Activated CD4-positive, alpha-beta T cell treated with anti-CD3 and anti-CD28 coated beads for 4 hours (primary cell): ENCODE results near the gene CCL18.
"Not testable (repeated sequence)": the region's sequence is repeated elsewhere in the genome, so short reads cannot be mapped to it uniquely, and the experiment has no call there.

Experiments
- DNase-seq, 2 donors: peaks; one replicate each; pipeline ENCODE4 v3.0.0-alpha.2; 2020

The CCL18 gene

DNA sequence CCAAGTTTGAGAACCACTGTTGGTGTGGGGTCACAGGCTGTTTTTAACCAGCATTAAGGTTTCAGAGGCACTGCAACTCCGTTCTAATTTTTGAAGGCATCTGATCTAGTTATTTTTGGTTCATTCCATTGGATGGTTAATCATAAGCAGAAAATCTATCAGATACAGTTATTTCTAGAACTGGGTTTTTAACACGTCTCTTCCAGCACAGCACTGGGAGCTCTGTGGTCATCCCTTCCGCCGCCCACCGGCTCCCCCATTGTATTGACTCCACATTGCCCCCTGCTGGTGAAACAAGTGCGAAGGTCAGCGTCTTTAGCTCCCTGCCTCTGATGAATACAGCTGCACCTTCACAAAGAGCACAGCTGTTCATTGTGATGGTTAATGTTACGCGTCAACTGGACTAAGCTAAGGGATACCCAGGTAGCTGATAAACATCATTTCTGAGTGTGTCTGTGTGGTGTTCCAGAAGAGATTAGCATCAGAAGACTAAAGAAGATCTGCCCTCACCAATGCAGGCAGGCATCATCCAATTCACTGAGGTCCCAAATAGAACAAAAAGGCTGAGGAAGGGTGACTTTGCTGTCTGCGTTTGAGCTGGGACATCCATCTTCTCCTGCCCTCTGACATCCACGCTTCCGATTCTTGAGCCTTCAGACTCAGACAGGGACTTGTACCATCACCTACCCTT, 8.5 kb downstream of the CCL18 start:
- peak; percentile 49 to 62 for DNase-seq

GRCh38 chr17:36074365-36074764, 10.3 kb downstream of the CCL18 start:
- no peak for DNase-seq

- DNase-seq, result not testable (repeated sequence)
These were observed 17.8 kb downstream of the CCL18 start for GRCh38 chr17:36081681-36082471.

GRCh38 chr17:36082482-36083120, 18.5 kb downstream of the CCL18 start:
- peak in 1 of 2 donors; percentile 11 for DNase-seq

DNA sequence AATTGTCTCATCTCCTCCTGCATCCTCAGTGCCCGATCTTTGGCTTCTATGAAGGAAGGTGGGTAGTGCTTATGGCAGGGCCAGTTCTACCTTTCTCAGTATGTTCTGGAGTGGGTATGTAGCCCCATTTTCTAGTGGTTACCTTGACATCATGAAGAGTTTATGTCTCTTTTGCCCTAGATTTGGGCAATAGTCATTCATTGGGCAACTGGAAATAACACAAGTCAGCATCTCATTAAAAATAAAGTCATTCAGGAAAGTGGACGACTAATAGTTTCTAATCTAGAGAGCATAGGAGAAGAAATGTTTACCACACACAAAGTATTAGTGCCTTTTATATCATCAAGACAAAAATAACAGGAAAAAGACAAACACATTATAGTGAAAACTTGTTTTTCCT, 19.6 kb downstream of the CCL18 start:
- not testable (repeated sequence) for DNase-seq

- DNase-seq, result no peak
These were observed 21.7 kb downstream of the CCL18 start for GRCh38 chr17:36085765-36086164.

DNA sequence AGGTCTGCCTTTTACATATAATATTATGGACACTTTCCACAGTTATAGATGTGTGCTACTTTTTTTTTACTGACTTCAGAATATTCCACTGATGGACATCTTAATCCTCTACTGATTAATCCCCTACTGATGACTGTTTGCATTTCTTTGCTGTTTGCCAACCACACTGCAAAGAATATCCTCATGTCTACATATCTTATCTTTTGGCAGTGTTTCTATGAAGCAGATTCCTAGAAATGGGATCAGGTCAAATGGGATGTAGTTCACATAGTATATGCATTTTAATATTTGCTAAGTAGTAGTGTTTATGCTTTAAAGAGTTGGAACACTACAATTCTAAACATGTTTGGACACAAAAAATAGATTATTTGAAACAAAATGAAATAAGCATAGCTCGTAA, 22.7 kb downstream of the CCL18 start:
- DNase-seq, result no peak

GRCh38 chr17:36087471-36087870, 23.4 kb downstream of the CCL18 start:
- DNase-seq, result not testable (repeated sequence)

DNA sequence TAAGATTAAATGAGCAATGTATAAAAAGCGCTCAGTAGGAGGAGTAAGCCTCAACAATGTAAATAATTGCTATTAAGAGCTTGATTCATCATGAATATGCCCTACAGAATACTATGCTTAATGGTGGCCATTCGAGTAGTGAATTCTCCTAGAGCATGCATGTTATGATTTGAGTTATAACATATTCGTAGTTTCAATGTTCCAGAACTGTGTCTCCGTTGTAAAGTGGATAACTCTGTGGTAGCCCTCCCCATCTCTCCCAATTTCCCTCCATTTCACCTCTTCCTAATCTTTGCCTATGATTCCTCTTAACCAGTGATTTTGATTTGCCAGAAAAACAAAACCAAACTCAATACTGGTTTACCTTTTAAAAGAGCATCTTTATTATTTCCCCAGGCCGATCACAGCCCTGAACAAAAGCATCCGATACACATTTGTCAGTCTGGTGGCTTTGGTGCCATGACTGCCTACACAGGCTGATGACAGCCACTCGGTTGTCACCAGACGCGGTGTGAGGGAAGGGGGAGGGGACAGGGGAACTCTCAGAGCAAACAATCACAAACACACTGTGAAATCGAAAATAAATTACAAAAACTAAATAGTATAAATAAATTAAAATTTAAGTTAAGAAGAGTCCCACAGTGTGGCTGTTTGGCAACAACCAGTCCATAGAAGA, 24.0 kb downstream of the CCL18 start:
- not testable (repeated sequence) for DNase-seq

GRCh38 chr17:36088670-36089338, 24.7 kb downstream of the CCL18 start:
- DNase-seq, result no peak

GRCh38 chr17:36089339-36089865, 25.3 kb downstream of the CCL18 start:
- DNase-seq, result no peak

DNA sequence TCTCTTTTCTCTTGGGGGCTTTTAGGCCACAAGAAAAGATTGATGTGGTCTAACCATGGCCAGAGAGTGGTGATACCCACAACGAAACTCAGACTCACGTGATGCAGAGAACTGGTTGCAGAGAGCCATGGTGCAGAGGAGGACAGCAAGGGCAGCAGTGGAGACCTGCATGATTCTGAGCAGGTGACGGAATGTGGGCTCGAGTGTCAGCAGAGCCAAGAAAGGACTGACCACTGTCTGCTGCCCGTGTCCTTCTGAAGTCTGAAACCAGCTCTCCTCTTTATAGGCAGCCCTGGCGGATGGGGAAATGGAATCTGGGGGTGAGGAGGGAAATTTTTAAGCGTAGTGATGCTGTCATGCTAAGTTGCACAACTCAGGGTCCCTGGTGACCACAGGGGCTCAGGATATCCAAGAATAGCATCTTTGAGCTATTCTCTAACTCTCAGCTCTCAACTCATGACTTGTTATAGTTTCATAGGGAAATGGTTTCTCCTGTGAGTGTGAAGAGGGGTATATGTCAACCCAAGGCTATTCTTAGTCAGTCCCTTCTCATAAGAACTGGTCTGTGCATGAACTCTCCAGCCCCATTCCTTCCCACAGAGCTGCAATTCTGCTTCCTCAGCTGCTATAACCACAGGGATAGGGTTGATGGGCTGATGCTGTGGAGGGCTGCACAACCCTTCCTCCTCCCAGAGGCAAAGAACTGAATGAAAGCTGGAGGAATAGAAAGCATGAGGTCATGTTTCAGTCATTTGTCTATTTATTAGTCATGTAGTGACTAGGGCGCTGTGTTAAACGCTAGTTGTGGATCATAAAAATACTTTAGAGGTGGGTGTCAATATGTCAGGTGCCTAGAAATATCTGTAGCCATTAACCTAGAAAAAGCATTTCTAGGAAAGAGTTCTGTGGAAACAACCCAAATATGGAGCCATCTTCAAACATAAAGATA, 26.1 kb downstream of the CCL18 start, which contains the start of gene CCL3:
TSS of gene CCL3 (minus strand) at position 256 of the 949 bp plus-strand sequence. CDS start at position 171, 85 bp downstream.
- no peak for DNase-seq

- no peak for DNase-seq
These were observed 28.2 kb downstream of the CCL18 start for GRCh38 chr17:36092230-36092629.

- not testable (repeated sequence) for DNase-seq
These were observed 28.6 kb downstream of the CCL18 start for GRCh38 chr17:36092715-36093114.

DNA sequence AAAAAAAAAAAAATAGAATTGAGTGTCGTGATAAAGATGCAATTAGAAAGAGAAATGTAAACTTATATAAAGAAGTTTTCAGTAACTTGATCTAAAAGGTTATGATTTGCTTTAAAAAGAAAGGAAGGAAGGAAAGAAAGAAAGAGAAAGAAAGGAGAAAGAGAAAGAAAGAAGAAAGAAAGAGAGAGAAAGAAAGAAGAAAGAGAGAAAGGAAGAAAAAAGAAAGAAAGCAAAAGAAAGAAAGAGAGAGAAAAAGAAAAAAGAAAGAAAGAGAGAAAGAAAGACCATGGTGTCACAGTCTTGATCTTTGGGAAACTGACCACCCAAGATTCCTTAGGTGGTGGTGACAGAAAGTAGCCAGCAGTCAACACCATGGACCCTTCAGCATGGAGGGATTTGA, 30.2 kb downstream of the CCL18 start:
- no peak for DNase-seq

DNA sequence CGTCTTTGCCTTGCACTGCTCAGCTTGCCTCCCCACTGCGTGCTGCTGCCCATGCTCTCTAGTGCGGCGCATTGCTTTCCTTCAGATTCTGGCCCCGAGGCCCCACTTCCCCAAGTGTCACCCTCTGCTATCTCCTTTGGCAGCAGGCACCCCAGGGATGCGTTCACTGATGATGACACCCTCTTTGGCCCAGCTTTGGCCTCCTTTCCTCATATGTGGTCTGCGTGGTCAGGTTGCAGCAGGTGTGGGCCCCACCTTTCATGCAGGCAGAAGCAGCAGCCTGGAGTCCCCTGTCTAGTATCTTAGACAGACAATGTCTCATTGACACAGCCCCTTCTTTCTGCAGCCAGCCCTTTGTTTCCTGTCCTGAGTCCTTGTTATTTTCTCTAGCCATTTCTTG, 30.7 kb downstream of the CCL18 start:
- no peak for DNase-seq

DNA sequence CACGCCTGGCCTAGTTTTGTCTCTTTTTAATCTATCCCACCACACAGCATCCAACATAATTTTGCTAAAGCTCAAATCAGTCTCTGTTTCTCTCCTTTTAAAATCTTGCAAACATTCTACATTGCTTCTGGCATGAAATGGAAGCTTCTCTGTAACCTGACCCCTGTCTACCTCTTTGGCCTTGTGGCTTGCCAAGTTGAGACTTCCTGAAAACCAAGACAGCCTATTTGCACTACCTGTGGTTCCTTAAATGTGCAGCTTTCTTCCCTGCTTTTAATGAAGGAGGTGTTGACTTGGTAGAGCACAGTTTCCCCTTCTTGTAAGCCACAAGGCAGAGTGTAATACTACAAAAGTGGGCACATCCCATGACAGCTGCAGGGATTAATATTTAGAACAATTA, 31.9 kb downstream of the CCL18 start:
- DNase-seq, result no peak

DNA sequence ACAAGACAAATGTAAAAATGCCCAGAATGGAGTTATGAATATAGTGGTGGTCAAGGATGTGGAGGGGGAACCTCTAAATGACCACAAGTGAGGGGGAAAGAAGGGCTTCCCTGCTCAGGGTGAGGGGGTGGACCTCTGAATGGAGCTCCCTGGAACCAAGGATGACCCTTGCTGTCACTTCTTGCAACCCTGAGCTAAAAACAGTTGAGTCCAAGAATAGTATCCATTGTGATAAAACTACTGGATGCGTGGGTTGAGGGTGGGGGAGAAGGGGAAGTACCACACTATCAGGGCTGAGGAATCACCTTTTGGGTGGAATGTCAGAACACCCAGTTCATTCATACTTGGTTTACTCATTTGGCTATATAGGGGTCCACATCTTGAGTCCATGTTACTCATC, 34.9 kb downstream of the CCL18 start:
- DNase-seq, result not testable (repeated sequence)

DNA sequence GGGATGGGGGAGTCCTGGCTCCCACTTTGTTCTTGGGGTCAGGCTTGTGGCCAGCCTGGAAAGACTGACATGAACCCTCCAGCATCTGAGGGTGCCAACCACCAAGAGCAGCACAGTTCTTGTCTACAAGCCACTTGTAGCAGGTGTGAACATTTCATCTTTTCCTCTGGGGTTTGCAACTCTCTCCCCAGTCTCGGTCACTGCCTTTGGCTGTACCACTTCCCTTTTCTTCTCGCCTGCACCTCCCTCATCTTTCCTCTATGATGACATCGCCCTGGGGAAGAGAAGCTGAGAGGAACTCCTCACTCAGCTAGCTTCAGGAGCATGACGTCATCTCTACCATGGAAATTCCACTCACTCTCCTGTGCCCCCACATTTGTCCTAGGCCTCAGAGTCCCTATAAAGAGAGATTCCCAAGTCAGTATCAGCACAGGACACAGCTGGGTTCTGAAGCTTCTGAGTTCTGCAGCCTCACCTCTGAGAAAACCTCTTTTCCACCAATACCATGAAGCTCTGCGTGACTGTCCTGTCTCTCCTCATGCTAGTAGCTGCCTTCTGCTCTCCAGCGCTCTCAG, 39.4 kb downstream of the CCL18 start, which contains the start of gene CCL4:
TSS of gene CCL4 (plus strand) at position 427 of the 575 bp plus-strand sequence. CDS start at position 506, 79 bp downstream.
- DNase-seq, result peak in 1 of 2 donors; percentile 12

DNA sequence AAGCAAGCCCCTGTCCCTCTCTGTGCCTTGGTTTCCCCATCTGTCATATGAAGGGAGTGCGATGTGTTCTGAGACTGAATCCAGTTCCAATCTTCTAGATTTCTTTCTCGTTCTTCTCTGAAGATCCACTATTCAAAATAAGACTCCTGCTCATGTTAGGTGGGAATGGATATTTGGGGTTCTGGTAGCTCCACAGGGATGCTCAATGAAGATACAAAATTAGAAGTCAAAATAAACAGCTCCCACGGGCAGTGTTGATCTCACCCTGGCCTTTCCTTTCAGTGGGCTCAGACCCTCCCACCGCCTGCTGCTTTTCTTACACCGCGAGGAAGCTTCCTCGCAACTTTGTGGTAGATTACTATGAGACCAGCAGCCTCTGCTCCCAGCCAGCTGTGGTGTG, 40.2 kb downstream of the CCL18 start:
- not testable (repeated sequence) for DNase-seq
